C4-2B (cell line): ENCODE measurements around the gene MT1F.

Source experiments
- ZFX ChIP-seq: fragments of 450-650 bp; IDR thresholded peaks from 2 replicates; pipeline ENCODE4 v1.6.1; 2017
- TF ChIP-seq, protein P1 (sequence below): fragments of 450-650 bp; conservative IDR thresholded peaks from 2 replicates; pipeline ENCODE4 v1.5.1; 2017; ENCODE audit warnings: mild to moderate bottlenecking

DNA sequence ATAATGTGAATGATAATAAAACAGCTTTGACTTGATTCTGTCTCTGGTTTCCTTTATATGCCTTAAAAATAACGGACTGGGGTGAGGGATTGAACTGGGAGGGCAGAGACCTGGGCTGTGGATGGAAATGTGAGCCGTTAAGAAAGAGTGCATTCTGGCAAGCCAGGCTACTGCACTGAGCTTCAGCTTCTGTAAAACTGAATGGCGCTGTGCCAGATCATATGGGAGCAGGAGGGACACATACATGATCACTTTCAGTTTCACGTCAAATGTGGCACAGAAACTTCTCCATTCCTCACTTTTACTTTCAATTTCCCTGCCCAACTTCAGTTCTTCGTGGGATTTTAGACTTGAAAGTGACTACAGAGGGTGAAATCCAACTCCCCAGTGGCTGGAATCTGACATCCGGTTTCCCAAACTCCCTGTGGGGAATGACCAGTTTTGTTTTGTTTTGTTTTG, 48.3 kb upstream of the MT1F start:
- TF ChIP-seq, protein P1, sequence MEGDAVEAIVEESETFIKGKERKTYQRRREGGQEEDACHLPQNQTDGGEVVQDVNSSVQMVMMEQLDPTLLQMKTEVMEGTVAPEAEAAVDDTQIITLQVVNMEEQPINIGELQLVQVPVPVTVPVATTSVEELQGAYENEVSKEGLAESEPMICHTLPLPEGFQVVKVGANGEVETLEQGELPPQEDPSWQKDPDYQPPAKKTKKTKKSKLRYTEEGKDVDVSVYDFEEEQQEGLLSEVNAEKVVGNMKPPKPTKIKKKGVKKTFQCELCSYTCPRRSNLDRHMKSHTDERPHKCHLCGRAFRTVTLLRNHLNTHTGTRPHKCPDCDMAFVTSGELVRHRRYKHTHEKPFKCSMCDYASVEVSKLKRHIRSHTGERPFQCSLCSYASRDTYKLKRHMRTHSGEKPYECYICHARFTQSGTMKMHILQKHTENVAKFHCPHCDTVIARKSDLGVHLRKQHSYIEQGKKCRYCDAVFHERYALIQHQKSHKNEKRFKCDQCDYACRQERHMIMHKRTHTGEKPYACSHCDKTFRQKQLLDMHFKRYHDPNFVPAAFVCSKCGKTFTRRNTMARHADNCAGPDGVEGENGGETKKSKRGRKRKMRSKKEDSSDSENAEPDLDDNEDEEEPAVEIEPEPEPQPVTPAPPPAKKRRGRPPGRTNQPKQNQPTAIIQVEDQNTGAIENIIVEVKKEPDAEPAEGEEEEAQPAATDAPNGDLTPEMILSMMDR = no peak
- no peak for TF ChIP-seq ZFX
